HCT116 (cell line): ENCODE measurements around the gene DNAJC6.

Experiments used
- ATF3 ChIP-seq: IDR thresholded peaks from 2 replicates; pipeline ENCODE4 v1.6.1; 2012
- CTCF ChIP-seq, 3 experiments: fragments of 200-600 bp in 1 of 3; sonication (generic) in 1 of 3; IDR thresholded peaks in 2 of 3; conservative IDR thresholded peaks in 1 of 3; 2 replicates each; pipeline ENCODE4 v1.5.1; 2012 to 2017; ENCODE audit warnings: low read depth in 2 of 3, low read length in 2 of 3, antibody characterized with exemption in 1 of 3, borderline replicate concordance in 1 of 3, control low read depth in 1 of 3, mild to moderate bottlenecking in 1 of 3, mixed read lengths in 1 of 3, mixed run types in 1 of 3, moderate library complexity in 1 of 3; ENCODE audit not compliant: insufficient read depth in 1 of 3
- ELF1 ChIP-seq: IDR thresholded peaks from 2 replicates; pipeline ENCODE4 v1.6.1; 2012; ENCODE audit warnings: low read depth, borderline replicate concordance
- EZH2 ChIP-seq: fragments of 200-600 bp; sonication (generic); IDR thresholded peaks from 2 replicates; pipeline ENCODE4 v1.6.1; 2017; ENCODE audit warnings: antibody characterized with exemption, mixed run types
- EZH2phosphoT487 ChIP-seq: fragments of 200-600 bp; IDR thresholded peaks from 2 replicates; pipeline ENCODE4 v1.6.1; 2018; ENCODE audit warnings: antibody characterized with exemption, borderline replicate concordance
- MAX ChIP-seq: IDR thresholded peaks from 2 replicates; pipeline ENCODE4 v1.6.1; 2012
- POLR2A ChIP-seq: IDR thresholded peaks from 2 replicates; pipeline ENCODE4 v1.7.0; 2011; ENCODE audit warnings: borderline replicate concordance; ENCODE audit not compliant: insufficient read depth, insufficient read length; ENCODE audit errors: extremely low read depth
- RAD21 ChIP-seq: IDR thresholded peaks from 2 replicates; pipeline ENCODE4 v1.6.1; 2012; ENCODE audit warnings: low read depth, mild to moderate bottlenecking
- REST ChIP-seq: IDR thresholded peaks from 2 replicates; pipeline ENCODE4 v1.6.1; 2012; ENCODE audit warnings: low read depth
- SP1 ChIP-seq: IDR thresholded peaks from 2 replicates; pipeline ENCODE4 v1.6.1; 2012; ENCODE audit warnings: low read depth
- SRF ChIP-seq: IDR thresholded peaks from 2 replicates; pipeline ENCODE4 v1.6.1; 2012; ENCODE audit warnings: low read depth
- YY1 ChIP-seq: IDR thresholded peaks from 2 replicates; pipeline ENCODE4 v1.6.1; 2011; ENCODE audit warnings: low read length, low read depth, moderate library complexity, mild to moderate bottlenecking; ENCODE audit not compliant: insufficient replicate concordance; ENCODE audit errors: extremely low read depth
- ZBTB33 ChIP-seq: IDR thresholded peaks from 2 replicates; pipeline ENCODE4 v1.6.1; 2011; ENCODE audit warnings: mild to moderate bottlenecking, low read length, moderate library complexity; ENCODE audit not compliant: insufficient replicate concordance; ENCODE audit errors: extremely low read depth
- ZFX ChIP-seq: fragments of 450-650 bp; IDR thresholded peaks from 2 replicates; pipeline ENCODE4 v1.6.1; 2017

GRCh38 chr1:65393347-65393746 is 84.0 kb downstream of the DNAJC6 start:
- no peak for TF ChIP-seq REST
- TF ChIP-seq SP1: no peak
- no peak for TF ChIP-seq CTCF (IDR thresholded peaks at IDR 0.05 in 2 of 3, conservative IDR thresholded peaks at IDR 0.05 in 1 of 3; ENCODE audit: borderline replicate concordance in 1 of 3, insufficient read depth in 1 of 3, low read depth in 2 of 3, low read length in 2 of 3)
- TF ChIP-seq ZBTB33: no peak
- TF ChIP-seq EZH2phosphoT487: no peak
- TF ChIP-seq SRF: no peak
- TF ChIP-seq YY1: no peak
- TF ChIP-seq POLR2A: no peak
- no peak for TF ChIP-seq EZH2
- no peak for TF ChIP-seq ELF1
- no peak for TF ChIP-seq MAX
- no peak for TF ChIP-seq ATF3
- no peak for TF ChIP-seq ZFX
- no peak for TF ChIP-seq RAD21
